Measurements from ENCODE around the gene SLC22A23. TPM values are rescaled to one million over a fixed set of nuclear protein-coding genes. Genes with fewer than 3 reads are reported as not detected.

SLC22A23 gene
- total RNA-seq, 1 experiment from 2014 or later, result 6.8 TPM

GRCh38 chr6:3296078-3296477 lies 160.8 kb downstream of the SLC22A23 start:
- Histone ChIP-seq H3K4ac (ENCODE audit: low read depth, low read length) (no peak overlapping the region), H4K91ac (ENCODE audit: insufficient read length, low read depth, low read length) (no peak overlapping the region), H2AK5ac (ENCODE audit: insufficient read length, low read length) (no peak overlapping the region), H4K8ac (replicated peaks; ENCODE audit: insufficient read length, low read depth, low read length) (no peak overlapping the region), H2BK120ac (ENCODE audit: low read depth, low read length, poor library complexity, severe bottlenecking) (no peak overlapping the region), H2BK20ac (ENCODE audit: low read depth, low read length, poor library complexity, severe bottlenecking) (no peak overlapping the region), H3K23ac (ENCODE audit: insufficient read length, low read depth, low read length) (no peak overlapping the region), H3K14ac (ENCODE audit: insufficient read depth, low read length) (no peak overlapping the region), H4K5ac (ENCODE audit: insufficient read length, low read depth, low read length) (no peak overlapping the region), H3K27me3 (ENCODE audit: insufficient read depth, low read length) (no peaks in the 10 kb centered on the region), H3K18ac (ENCODE audit: insufficient read length, low read depth, low read length) (no peak overlapping the region), H2BK12ac (ENCODE audit: insufficient read length, low read depth, low read length) (no peak overlapping the region), H3K9me3 (ENCODE audit: control insufficient read depth, low read depth, low read length) (no peaks in the 10 kb centered on the region), H3T11ph (ENCODE audit: low read length) (no peak overlapping the region), H3K4me1 (ENCODE audit: insufficient read depth, low read length) (no peaks in the 10 kb centered on the region), H3K79me1 (ENCODE audit: insufficient read depth, low read depth, low read length, poor library complexity, severe bottlenecking) (no peaks in the 10 kb centered on the region), H2AFZ (ENCODE audit: low read length) (no peak overlapping the region), H3K23me2 (ENCODE audit: insufficient read length, low read depth, low read length, poor library complexity, severe bottlenecking) (no peaks in the 10 kb centered on the region), H3K27ac (ENCODE audit: insufficient read length, low read depth, low read length) (no peak overlapping the region), H3K4me2 (ENCODE audit: insufficient read depth, insufficient read length, low read length) (no peak overlapping the region), H3K56ac (ENCODE audit: insufficient read length, low read depth, low read length) (no peak overlapping the region), H3K9ac (ENCODE audit: extremely low read depth, insufficient read length, low read length) (no peak overlapping the region), H2BK5ac (ENCODE audit: insufficient read length, low read length) (no peak overlapping the region), H2BK15ac (ENCODE audit: low read depth, low read length) (no peak overlapping the region), H3K79me2 (ENCODE audit: insufficient read depth, low read length) (no peaks in the 10 kb centered on the region), H4K20me1 (ENCODE audit: control insufficient read depth, insufficient read depth, insufficient read length) (no peaks in the 10 kb centered on the region)
- Mint-ChIP-seq H3K36me3 (ENCODE audit: insufficient read depth in 1 of 3, low read depth in 3 of 3) (peaks cover 0 to 17% (median 0%) of the 10 kb centered on the region in 3 experiments; a peak in 3 of 7 replicates), H3K4me1 (peaks cover 15 to 16% of the 10 kb centered on the region in 2 experiments; a peak in 3 of 4 replicates), H3K27ac (no peak overlapping the region), H3K9me3 (no peaks in the 10 kb centered on the region), H3K27me3 (ENCODE audit: low read depth) (no peaks in the 10 kb centered on the region; the same call in 1 of the 2 replicates), H3K4me3 (no peak overlapping the region)
- no CpG with 5 or more reads among the region's 10 CpGs for WGBS (ENCODE audit: extremely low coverage, insufficient read length, low lambda C conversion rate)
- TF ChIP-seq, protein P1, sequence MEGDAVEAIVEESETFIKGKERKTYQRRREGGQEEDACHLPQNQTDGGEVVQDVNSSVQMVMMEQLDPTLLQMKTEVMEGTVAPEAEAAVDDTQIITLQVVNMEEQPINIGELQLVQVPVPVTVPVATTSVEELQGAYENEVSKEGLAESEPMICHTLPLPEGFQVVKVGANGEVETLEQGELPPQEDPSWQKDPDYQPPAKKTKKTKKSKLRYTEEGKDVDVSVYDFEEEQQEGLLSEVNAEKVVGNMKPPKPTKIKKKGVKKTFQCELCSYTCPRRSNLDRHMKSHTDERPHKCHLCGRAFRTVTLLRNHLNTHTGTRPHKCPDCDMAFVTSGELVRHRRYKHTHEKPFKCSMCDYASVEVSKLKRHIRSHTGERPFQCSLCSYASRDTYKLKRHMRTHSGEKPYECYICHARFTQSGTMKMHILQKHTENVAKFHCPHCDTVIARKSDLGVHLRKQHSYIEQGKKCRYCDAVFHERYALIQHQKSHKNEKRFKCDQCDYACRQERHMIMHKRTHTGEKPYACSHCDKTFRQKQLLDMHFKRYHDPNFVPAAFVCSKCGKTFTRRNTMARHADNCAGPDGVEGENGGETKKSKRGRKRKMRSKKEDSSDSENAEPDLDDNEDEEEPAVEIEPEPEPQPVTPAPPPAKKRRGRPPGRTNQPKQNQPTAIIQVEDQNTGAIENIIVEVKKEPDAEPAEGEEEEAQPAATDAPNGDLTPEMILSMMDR (conservative IDR thresholded peaks at IDR 0.05), result no peak
- no peak for DNase-seq
